HepG2 (cell line): ENCODE measurements around the gene SHPK. TPM values are rescaled to one million over a fixed set of nuclear protein-coding genes. Genes with fewer than 3 reads are reported as not detected.
A peak's percentile ranks its signal among the peaks of the same experiment; 100 is the strongest.

Experiments used
- ARHGAP35 ChIP-seq: sonication (generic); formaldehyde crosslinking; IDR thresholded peaks from 2 replicates; pipeline ENCODE4 v1.9.0; 2022; ENCODE audit warnings: mild to moderate bottlenecking, inconsistent platforms, moderate library complexity, missing genetic modification reagents, borderline replicate concordance
- BRCA1 ChIP-seq: sonication (generic); formaldehyde crosslinking; IDR thresholded peaks from 2 replicates; pipeline ENCODE4 v1.4.0; 2020; ENCODE audit warnings: missing genetic modification reagents
- DRAP1 ChIP-seq: IDR thresholded peaks from 2 replicates; pipeline ENCODE4 v1.6.1; 2016; ENCODE audit warnings: missing genetic modification reagents, missing compliant biosample characterization
- HNRNPH1 ChIP-seq: fragments of 200-400 bp; formaldehyde crosslinking; optimal IDR thresholded peaks from 2 replicates; pipeline ENCODE3; 2017; ENCODE audit warnings: mild to moderate bottlenecking, low read depth, low read length
- HNRNPLL ChIP-seq: fragments of 200-400 bp; formaldehyde crosslinking; IDR thresholded peaks from 2 replicates; pipeline ENCODE4 v1.6.1; 2017; ENCODE audit warnings: mild to moderate bottlenecking, low read depth, low read length; ENCODE audit not compliant: poor library complexity, severe bottlenecking
- KDM5A ChIP-seq: fragments of 200-600 bp; sonication (generic); IDR thresholded peaks from 2 replicates; pipeline ENCODE4 v1.7.0; 2018; ENCODE audit warnings: antibody characterized with exemption, mild to moderate bottlenecking, low read length, borderline replicate concordance
- MYPOP ChIP-seq: sonication (generic); formaldehyde crosslinking; IDR thresholded peaks from 2 replicates; pipeline ENCODE4 v1.8.1; 2023; ENCODE audit warnings: mild to moderate bottlenecking, moderate library complexity, missing genetic modification reagents
- RORA ChIP-seq: sonication (generic); formaldehyde crosslinking; IDR thresholded peaks from 2 replicates; pipeline ENCODE4 v1.5.0; 2020; ENCODE audit warnings: mild to moderate bottlenecking, missing genetic modification reagents, moderate library complexity
- SP2 ChIP-seq: sonication (generic); formaldehyde crosslinking; IDR thresholded peaks from 2 replicates; pipeline ENCODE4 v1.5.1; 2020; ENCODE audit warnings: mild to moderate bottlenecking, missing genetic modification reagents
- TAF1 ChIP-seq: sonication (generic); formaldehyde crosslinking; IDR thresholded peaks from 2 replicates; pipeline ENCODE4 v1.4.0; 2020; ENCODE audit warnings: missing genetic modification reagents
- TCF12 ChIP-seq, 2 experiments: fragments of 450-650 bp in 1 of 2; sonication (generic) in 1 of 2; formaldehyde crosslinking in 1 of 2; IDR thresholded peaks; 2 replicates each; pipeline versions ENCODE4 v1.6.1 to v1.8.0; 2017 to 2022; ENCODE audit warnings: antibody characterized with exemption in 1 of 2, mild to moderate bottlenecking in 1 of 2, missing genetic modification reagents in 1 of 2, moderate library complexity in 1 of 2
- ZNF256 ChIP-seq: sonication (generic); formaldehyde crosslinking; conservative IDR thresholded peaks from 2 replicates; pipeline ENCODE4 v1.4.0; 2020; ENCODE audit warnings: missing genetic modification reagents
- ZNF331 ChIP-seq: sonication (generic); formaldehyde crosslinking; IDR thresholded peaks from 2 replicates; pipeline ENCODE4 v1.4.0; 2020; ENCODE audit warnings: missing genetic modification reagents
- ZNF33A ChIP-seq: sonication (generic); formaldehyde crosslinking; IDR thresholded peaks from 2 replicates; pipeline ENCODE4 v1.5.1; 2020; ENCODE audit warnings: missing genetic modification reagents, mild to moderate bottlenecking, moderate library complexity, borderline replicate concordance
- ZNF687 ChIP-seq: sonication (generic); formaldehyde crosslinking; IDR thresholded peaks from 2 replicates; pipeline ENCODE4 v1.5.1; 2020; ENCODE audit warnings: mild to moderate bottlenecking, missing genetic modification reagents, moderate library complexity
- ZNF713 ChIP-seq: sonication (generic); formaldehyde crosslinking; IDR thresholded peaks from 2 replicates; pipeline ENCODE4 v1.4.0; 2020; ENCODE audit warnings: mild to moderate bottlenecking, missing genetic modification reagents
- ZNF784 ChIP-seq: sonication (generic); formaldehyde crosslinking; IDR thresholded peaks from 2 replicates; pipeline ENCODE4 v1.5.1; 2020; ENCODE audit warnings: missing genetic modification reagents, mild to moderate bottlenecking, borderline replicate concordance
- ZNF800 ChIP-seq: sonication (generic); formaldehyde crosslinking; IDR thresholded peaks from 2 replicates; pipeline ENCODE4 v1.4.0; 2020; ENCODE audit warnings: missing genetic modification reagents
- polyA plus RNA-seq, 8 experiments: library from polyadenylated mRNA; depleted of rRNA in 3 of 8; stranded (reverse) in 7 of 8; unstranded in 1 of 8; fragments of >200 nt; fragmentation: Illumina TruSeq in 4 of 8; extraction: Trizol in 4 of 8; gene quantifications; 2 replicates each; pipeline versions ENCODE4 v1.2.1 to v1.2.3, GENCODE V29; 2011 to 2016; ENCODE audit warnings: low read depth in 4 of 8, missing spikeins in 1 of 8, mixed read lengths in 1 of 8; ENCODE audit not compliant: insufficient read depth in 1 of 8
- total RNA-seq, 5 experiments: library from RNA; depleted of rRNA; stranded (reverse); fragments of >200 nt; fragmentation: Illumina TruSeq; extraction: Trizol; gene quantifications; 2 replicates each; pipeline ENCODE4 v1.2.3, GENCODE V29; 2016; ENCODE audit warnings: low read depth in 1 of 5

Gene SHPK
- total and polyA plus RNA-seq, 2 of the 13 experiments (the other 11 are each of a cell fraction or from before 2014, with no cell fraction given) = 16.2 to 30.9 TPM

- TF ChIP-seq ZNF800 (no peak; the same call in 1 of the 2 replicates), RORA (CRISPR knock-in tag) (no peak), ZNF33A (CRISPR knock-in tag) (no peak), TCF12 (IDR thresholded peaks at IDR 0.05) (no peak), TCF12 (CRISPR knock-in tag; IDR thresholded peaks at IDR 0.05) (peak; percentile 69; the same call in 1 of the 2 replicates), KDM5A (peak; percentile 92; the same call in 1 of the 2 replicates), ZNF784 (CRISPR knock-in tag) (peak; percentile 43; the same call in 1 of the 2 replicates), TAF1 (CRISPR knock-in tag) (peak; percentile 88), MYPOP (CRISPR knock-in tag) (peak; percentile 71; the same call in 1 of the 2 replicates), SP2 (CRISPR knock-in tag) (peak; percentile 88), HNRNPLL (peak; percentile 72), ARHGAP35 (CRISPR knock-in tag) (peak; percentile 72), ZNF331 (CRISPR knock-in tag) (peak; percentile 40; the same call in 1 of the 2 replicates), DRAP1 (CRISPR knock-in tag) (peak; percentile 71), BRCA1 (CRISPR knock-in tag) (no peak), HNRNPH1 (no peak), ZNF256 (CRISPR knock-in tag) (no peak), ZNF713 (CRISPR knock-in tag) (0 out of 2 replicates have a peak, but pooled peaks have one; percentile 53), ZNF687 (peak; percentile 82)
These were observed at the start of gene SHPK, which contains the start of gene CTNS (continued) for GRCh38 chr17:3636154-3636907.
